K562 (cell line): ENCODE data around the gene WDR13. TPM values are rescaled to one million over a fixed set of nuclear protein-coding genes. Genes with fewer than 3 reads are reported as not detected.

Source experiments
- ATAC-seq: fragments of 200-7000 bp; cut with Tn5 transposase; 3 replicates; pipeline ENCODE4 v1.9.1; 2020; ENCODE audit warnings: moderate library complexity
- BruUV-seq: library from RNA; stranded (reverse); fragments of 400-500 nt; replicated peaks from 2 replicates; lab custom pipeline; 2021; lab: Mats Ljungman, UMichigan
- CTCF ChIA-PET: fragments of 300-600 bp; formaldehyde crosslinking; extraction: SDS; loops from one replicate; lab custom pipeline; 2021; ENCODE audit warnings: low intra/inter-chr PET ratio; lab: Yijun Ruan, JAX
- POLR2A ChIA-PET: fragments of 300-600, 350-650 bp; sonication (Branson Sonifier 250); formaldehyde crosslinking; extraction: SDS; loops from one replicate; lab custom pipeline; 2021; ENCODE audit warnings: antibody characterized with exemption, inconsistent platforms; lab: Yijun Ruan, JAX
- DNase-seq, 4 experiments: peaks; one replicate each; pipeline versions ENCODE4 v3.0.0 to v3.0.0-alpha.2; 2011 to 2018; ENCODE audit warnings: low spot score in 3 of 4, mixed read lengths in 3 of 4; ENCODE audit errors: extremely low read depth in 1 of 4
- FAIRE-seq: peaks from 2 replicates; lab custom pipeline; 2011; peaks lifted over from hg19 to GRCh38; lab: Jason Lieb, UNC
- H2AFZ ChIP-seq: 2 replicates; pipeline ENCODE4 v1.6.0; 2011; ENCODE audit warnings: low read depth, low read length, control low read depth, inconsistent platforms
- H3K27ac ChIP-seq: fragments of 200-600 bp; 3 replicates; pipeline ENCODE4 v1.8.0; 2011; ENCODE audit warnings: low read depth, mild to moderate bottlenecking, control low read depth, inconsistent platforms, low read length, moderate library complexity, mixed read lengths; ENCODE audit errors: extremely low read depth
- H3K27me3 ChIP-seq, 2 experiments: fragments of 300-600 bp in 1 of 2; 2 replicates in 1 of 2; 3 replicates in 1 of 2; pipeline versions ENCODE4 v1.6.0 to v1.8.0; 2011; ENCODE audit warnings: inconsistent platforms in 2 of 2, low read length in 2 of 2, mild to moderate bottlenecking in 1 of 2, mixed read lengths in 1 of 2, moderate library complexity in 1 of 2; ENCODE audit not compliant: control insufficient read depth in 2 of 2, insufficient read depth in 2 of 2
- H3K36me3 ChIP-seq: fragments of 300-600 bp; 3 replicates; pipeline ENCODE4 v1.8.0; 2011; ENCODE audit warnings: mild to moderate bottlenecking, low read length, inconsistent platforms; ENCODE audit not compliant: control insufficient read depth, insufficient read depth
- H3K4me1 ChIP-seq, 2 experiments: fragments of 200-600 bp in 1 of 2; replicated peaks in 1 of 2; 2 replicates in 1 of 2; 3 replicates in 1 of 2; pipeline versions ENCODE4 v1.5.1 to v1.8.0; 2011; ENCODE audit warnings: inconsistent platforms in 2 of 2, low read length in 2 of 2, mild to moderate bottlenecking in 1 of 2, mixed read lengths in 1 of 2, moderate library complexity in 1 of 2; ENCODE audit not compliant: control insufficient read depth in 2 of 2, insufficient read depth in 2 of 2
- H3K4me2 ChIP-seq: 2 replicates; pipeline ENCODE4 v1.6.1; 2011; ENCODE audit warnings: low read length, control low read depth, inconsistent platforms, mixed read lengths; ENCODE audit not compliant: insufficient read depth
- H3K4me3 ChIP-seq: fragments of 200-600 bp; sonication (generic), shearing (Covaris generic); 2 replicates; pipeline ENCODE4 v1.5.1; 2016; ENCODE audit warnings: control low read depth, inconsistent platforms
- H3K79me2 ChIP-seq: fragments of 200-600 bp; 3 replicates; pipeline ENCODE4 v1.8.0; 2011; ENCODE audit warnings: low read length, inconsistent platforms; ENCODE audit not compliant: control insufficient read depth, insufficient read depth
- H3K9ac ChIP-seq, 2 experiments: 2 replicates each; pipeline versions ENCODE4 v1.6.0 to v1.6.1; 2011; ENCODE audit warnings: low read depth in 2 of 2, low read length in 2 of 2, control low read depth in 1 of 2, inconsistent platforms in 1 of 2, mild to moderate bottlenecking in 1 of 2, mixed read lengths in 1 of 2; ENCODE audit not compliant: insufficient read depth in 1 of 2
- H3K9me1 ChIP-seq: one replicate; pipeline ENCODE4 v1.6.0; 2011; ENCODE audit warnings: inconsistent platforms, mild to moderate bottlenecking, low read length, moderate library complexity; ENCODE audit not compliant: control insufficient read depth, insufficient read depth
- H3K9me3 ChIP-seq: replicated peaks from 2 replicates; pipeline ENCODE4 v1.5.1; 2011; ENCODE audit warnings: low read depth, low read length, inconsistent platforms; ENCODE audit not compliant: control insufficient read depth, insufficient read depth
- H4K20me1 ChIP-seq: replicated peaks from 2 replicates; pipeline ENCODE4 v1.6.1; 2011; ENCODE audit warnings: low read length, inconsistent platforms, mixed read lengths; ENCODE audit not compliant: control insufficient read depth, insufficient read depth
- CBFB ChIP-seq: sonication (generic); formaldehyde crosslinking; IDR thresholded peaks from 2 replicates; pipeline ENCODE4 v1.4.0; 2020; ENCODE audit warnings: mild to moderate bottlenecking, missing genetic modification reagents
- FOXJ3 ChIP-seq: sonication (generic); formaldehyde crosslinking; IDR thresholded peaks from 2 replicates; pipeline ENCODE4 v1.4.0; 2020; ENCODE audit warnings: mild to moderate bottlenecking, missing genetic modification reagents
- FOXM1 ChIP-seq, 2 experiments: fragments of 450-650 bp in 1 of 2; sonication (generic) in 1 of 2; formaldehyde crosslinking in 1 of 2; IDR thresholded peaks; 2 replicates each; pipeline versions ENCODE4 v1.6.1 to v1.9.0; 2017 to 2022; ENCODE audit warnings: low read depth in 2 of 2, mild to moderate bottlenecking in 2 of 2, missing genetic modification reagents in 1 of 2, moderate library complexity in 1 of 2
- JUND ChIP-seq, 2 experiments: IDR thresholded peaks; 2 replicates in 1 of 2; 3 replicates in 1 of 2; pipeline ENCODE4 v1.6.1; 2011; ENCODE audit warnings: borderline replicate concordance in 2 of 2, low read depth in 2 of 2, low read length in 2 of 2, improper control_type of control experiment in 1 of 2, missing biosample characterization in 1 of 2, missing genetic modification characterization in 1 of 2, missing genetic modification reagents in 1 of 2
- MYBL2 ChIP-seq, 2 experiments: fragments of 450-650 bp in 1 of 2; sonication (generic) in 1 of 2; formaldehyde crosslinking in 1 of 2; IDR thresholded peaks; 2 replicates each; pipeline versions ENCODE4 v1.6.1 to v1.8.1; 2017 to 2022; ENCODE audit warnings: borderline replicate concordance in 1 of 2, inconsistent platforms in 1 of 2, low read depth in 1 of 2, mild to moderate bottlenecking in 1 of 2, missing genetic modification reagents in 1 of 2, moderate library complexity in 1 of 2
- RBM15 ChIP-seq: fragments of 200-400 bp; formaldehyde crosslinking; IDR thresholded peaks from 2 replicates; pipeline ENCODE4 v1.6.1; 2018; ENCODE audit warnings: mild to moderate bottlenecking, low read length, moderate library complexity; ENCODE audit not compliant: insufficient read depth
- RBM34 ChIP-seq: fragments of 200-400 bp; formaldehyde crosslinking; IDR thresholded peaks from 2 replicates; pipeline ENCODE4 v1.6.1; 2018; ENCODE audit warnings: low read length, borderline replicate concordance; ENCODE audit not compliant: insufficient read depth
- RNF2 ChIP-seq: sonication (generic); IDR thresholded peaks from 2 replicates; pipeline ENCODE4 v1.6.1; 2016
- SIX5 ChIP-seq, 2 experiments: IDR thresholded peaks; 2 replicates each; pipeline ENCODE4 v1.6.1; 2011; ENCODE audit warnings: low read length in 2 of 2, borderline replicate concordance in 1 of 2, low read depth in 1 of 2, mild to moderate bottlenecking in 1 of 2, moderate library complexity in 1 of 2; ENCODE audit not compliant: insufficient read depth in 1 of 2
- TEAD1 ChIP-seq, 2 experiments: fragments of 450-650 bp in 1 of 2; sonication (generic) in 1 of 2; formaldehyde crosslinking; IDR thresholded peaks; 2 replicates each; pipeline versions ENCODE4 v1.4.0 to v1.8.0; 2020 to 2022; ENCODE audit warnings: mild to moderate bottlenecking in 2 of 2, missing genetic modification reagents in 1 of 2
- ZNF165 ChIP-seq: fragments of 250-450 bp; sonication (Bioruptor Pico); IDR thresholded peaks from 2 replicates; pipeline ENCODE4 v1.4.0; 2020; ENCODE audit warnings: borderline replicate concordance
- ZNF766 ChIP-seq: fragments of 200-800 bp; sonication (Bioruptor generic); conservative IDR thresholded peaks from 2 replicates; pipeline ENCODE4 v1.6.1; 2016; ENCODE audit warnings: missing genetic modification characterization, missing compliant biosample characterization
- WGBS: fragments of 100-300 bp; shearing (Covaris generic); methylation state at CpG from one replicate; pipeline ENCODE4 v1.1.6; 2016; ENCODE audit warnings: low coverage, mixed read lengths; ENCODE audit not compliant: insufficient coverage; ENCODE audit errors: missing lambda C conversion rate; 5-methylcytosine and 5-hydroxymethylcytosine counted together
- in situ Hi-C: fragments of 300-500 bp; cut with MboI; formaldehyde crosslinking; loops from 4 replicates; pipeline ENCODE4 v1.15.0; 2018; ENCODE audit warnings: inconsistent platforms, mixed read lengths
- intact Hi-C: fragments of 100-400 bp; cut with micrococcal nuclease; formaldehyde crosslinking; loops from 2 replicates; pipeline ENCODE4 v1.14.2; 2022
- polyA plus RNA-seq, 8 experiments: library from polyadenylated mRNA; depleted of rRNA in 4 of 8; stranded (reverse) in 5 of 8; unstranded in 3 of 8; fragments of >200 nt; fragmentation: Nextera tagmentation in 2 of 8; fragmentation: Illumina TruSeq in 1 of 8; extraction: Ambion mirVana in 2 of 8; extraction: Trizol in 1 of 8; gene quantifications; 2 replicates each; pipeline versions ENCODE4 v1.2.1 to v1.2.3, GENCODE V29; 2011 to 2014; ENCODE audit warnings: inconsistent platforms in 1 of 8, missing spikeins in 1 of 8
- total RNA-seq, 7 experiments: library from RNA; depleted of rRNA in 6 of 7; stranded (reverse); fragments of >200 nt in 6 of 7; fragmentation: Illumina TruSeq in 2 of 7; extraction: Trizol in 2 of 7; gene quantifications; 2 replicates each; pipeline versions ENCODE4 v1.2.1 to v1.2.3, GENCODE V29; 2011 to 2021; ENCODE audit warnings: low replicate concordance in 1 of 7
- TF ChIP-seq, protein P1 (sequence below), 2 experiments: fragments of 450-650 bp; IDR thresholded peaks; 2 replicates each; pipeline ENCODE4 v1.6.1; 2016
- TF ChIP-seq, protein P2 (sequence below): fragments of 450-650 bp; IDR thresholded peaks from 2 replicates; pipeline ENCODE4 v1.6.1; 2016; ENCODE audit warnings: low read depth, mild to moderate bottlenecking, moderate library complexity
- TF ChIP-seq, protein P3 (sequence below): fragments of 450-650 bp; IDR thresholded peaks from 2 replicates; pipeline ENCODE4 v1.6.1; 2018; ENCODE audit warnings: mild to moderate bottlenecking, low read depth; ENCODE audit not compliant: partially characterized antibody

WDR13 gene
- total and polyA plus RNA-seq, 9 of the 15 experiments (the other 6 are each of a cell fraction or from before 2014, with no cell fraction given) = 7.4 to 70.5 (median 31.4) TPM

DNA sequence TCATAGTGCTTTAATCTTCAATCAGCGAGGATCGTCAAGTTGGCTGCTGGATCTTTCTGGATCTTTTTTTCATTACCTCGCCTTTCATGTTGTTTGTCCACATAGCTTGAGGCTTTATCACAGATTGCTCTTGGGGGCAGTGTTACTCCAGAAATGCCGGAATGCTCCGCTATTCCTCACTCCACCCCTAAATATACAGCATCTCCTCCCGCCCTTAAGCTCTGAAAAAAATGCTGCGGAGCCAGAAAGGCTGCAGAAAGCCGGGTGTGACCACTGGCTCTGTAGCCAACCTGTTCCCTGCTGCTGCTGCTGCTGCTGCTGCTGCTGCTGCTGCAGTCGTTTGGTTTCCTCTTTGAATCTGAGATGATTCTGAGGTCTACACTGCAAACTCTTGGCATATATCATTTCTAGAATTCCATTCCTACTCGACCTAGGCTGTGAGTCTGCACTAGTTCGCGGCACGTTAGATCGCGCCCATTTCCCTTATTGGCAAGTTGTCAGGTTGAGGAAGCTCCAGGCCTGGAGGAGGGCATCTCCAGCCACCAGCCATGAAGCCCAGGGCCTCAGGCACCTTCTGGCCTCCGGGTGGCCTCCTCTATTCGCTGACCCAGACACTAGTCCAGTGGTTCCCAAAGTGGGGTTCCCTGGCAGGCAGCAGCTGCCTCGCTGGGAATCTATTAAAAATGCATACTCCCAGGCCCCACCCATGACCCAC lies 34.2 kb downstream of the WDR13 start:
- ATAC-seq (peak; percentile 99), FAIRE-seq (peak; percentile 99), DNase-seq (peak; percentile 66 to 93 (median 81))
- peaks cover 9% of the 10 kb centered on the region in 2 experiments; a peak in 4 of 5 replicates for H3K4me1 ChIP-seq
- intact Hi-C loops = loop anchor here (2.0 to 10.0 kb wide), 3 partner anchors 283 to 1573 kb away; partner anchors contain the start of genes CCNB3, PIM2, SLC35A2 and TFE3
- no peaks in the 10 kb centered on the region for H3K79me2 ChIP-seq
- peak overlapping the region; percentile 26; the same call in 1 of the 3 replicates for H3K27ac ChIP-seq
- CTCF ChIA-PET = interaction anchor here (0.6 kb wide), 1 partner anchor 286 kb away, joined by 3 read pairs; no protein-coding TSS in a partner anchor
- H3K4me3 ChIP-seq = peak overlapping the region; percentile 4; the same call in 1 of the 2 replicates
- H4K20me1 ChIP-seq = no peaks in the 10 kb centered on the region
- in situ Hi-C loops = loop anchor here (25.0 kb wide), 3 partner anchors 1281 to 1956 kb away; partner anchors contain the start of genes AKAP4, CCNB3 and CLCN5
- H3K36me3 ChIP-seq = no peaks in the 10 kb centered on the region
- H3K9me3 ChIP-seq = no peaks in the 10 kb centered on the region
- H2AFZ ChIP-seq = peak overlapping the region; percentile 78
- H3K4me2 ChIP-seq = peak overlapping the region; percentile 61
- no peaks in the 10 kb centered on the region for H3K9me1 ChIP-seq
- H3K9ac ChIP-seq = peak overlapping the region; percentile 25 to 69; a peak in 2 of 4 replicates
- 17% methylated on average over 16 of the region's 18 CpGs for WGBS
- POLR2A ChIA-PET = interaction anchor here (0.5 to 1.8 kb wide), 4 partner anchors 156 to 319 kb away, joined by 3 to 5 read pairs (median 3); no protein-coding TSS in a partner anchor
- no TSS peak for BruUV-seq
- H3K27me3 ChIP-seq = no peaks in the 10 kb centered on the region
- TF ChIP-seq RBM15 (no peak), SIX5 (IDR thresholded peaks at IDR 0.05; ENCODE audit: borderline replicate concordance in 1 of 2, insufficient read depth in 1 of 2, low read depth in 1 of 2, low read length in 2 of 2) (no peak), MYBL2 (IDR thresholded peaks at IDR 0.05; ENCODE audit: low read depth) (no peak), MYBL2 (CRISPR knock-in tag; IDR thresholded peaks at IDR 0.05; ENCODE audit: borderline replicate concordance) (no peak), RNF2 (peak; percentile 79), RBM34 (no peak), ZNF766 (peak; percentile 56; the same call in 1 of the 2 replicates), JUND (IDR thresholded peaks at IDR 0.05; ENCODE audit: borderline replicate concordance, low read depth, low read length) (peak; percentile 62; the same call in 1 of the 2 replicates), JUND (tag; IDR thresholded peaks at IDR 0.05; ENCODE audit: borderline replicate concordance, low read depth, low read length) (peak; percentile 26; the same call in 1 of the 3 replicates), TEAD1 (CRISPR knock-in tag; IDR thresholded peaks at IDR 0.05) (no peak), ZNF165 (CRISPR knock-in tag) (no peak), CBFB (CRISPR knock-in tag) (0 out of 2 replicates have a peak, but pooled peaks have one; percentile 25), FOXM1 (IDR thresholded peaks at IDR 0.05; ENCODE audit: low read depth) (no peak), FOXM1 (CRISPR knock-in tag; IDR thresholded peaks at IDR 0.05; ENCODE audit: low read depth) (no peak), FOXJ3 (CRISPR knock-in tag) (no peak)
- TF ChIP-seq, protein P1, sequence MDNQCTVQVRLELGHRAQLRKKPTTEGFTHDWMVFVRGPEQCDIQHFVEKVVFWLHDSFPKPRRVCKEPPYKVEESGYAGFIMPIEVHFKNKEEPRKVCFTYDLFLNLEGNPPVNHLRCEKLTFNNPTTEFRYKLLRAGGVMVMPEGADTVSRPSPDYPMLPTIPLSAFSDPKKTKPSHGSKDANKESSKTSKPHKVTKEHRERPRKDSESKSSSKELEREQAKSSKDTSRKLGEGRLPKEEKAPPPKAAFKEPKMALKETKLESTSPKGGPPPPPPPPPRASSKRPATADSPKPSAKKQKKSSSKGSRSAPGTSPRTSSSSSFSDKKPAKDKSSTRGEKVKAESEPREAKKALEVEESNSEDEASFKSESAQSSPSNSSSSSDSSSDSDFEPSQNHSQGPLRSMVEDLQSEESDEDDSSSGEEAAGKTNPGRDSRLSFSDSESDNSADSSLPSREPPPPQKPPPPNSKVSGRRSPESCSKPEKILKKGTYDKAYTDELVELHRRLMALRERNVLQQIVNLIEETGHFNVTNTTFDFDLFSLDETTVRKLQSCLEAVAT (IDR thresholded peaks at IDR 0.05) = no peak
- TF ChIP-seq, protein P2, sequence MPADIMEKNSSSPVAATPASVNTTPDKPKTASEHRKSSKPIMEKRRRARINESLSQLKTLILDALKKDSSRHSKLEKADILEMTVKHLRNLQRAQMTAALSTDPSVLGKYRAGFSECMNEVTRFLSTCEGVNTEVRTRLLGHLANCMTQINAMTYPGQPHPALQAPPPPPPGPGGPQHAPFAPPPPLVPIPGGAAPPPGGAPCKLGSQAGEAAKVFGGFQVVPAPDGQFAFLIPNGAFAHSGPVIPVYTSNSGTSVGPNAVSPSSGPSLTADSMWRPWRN = no peak
- TF ChIP-seq, protein P3, sequence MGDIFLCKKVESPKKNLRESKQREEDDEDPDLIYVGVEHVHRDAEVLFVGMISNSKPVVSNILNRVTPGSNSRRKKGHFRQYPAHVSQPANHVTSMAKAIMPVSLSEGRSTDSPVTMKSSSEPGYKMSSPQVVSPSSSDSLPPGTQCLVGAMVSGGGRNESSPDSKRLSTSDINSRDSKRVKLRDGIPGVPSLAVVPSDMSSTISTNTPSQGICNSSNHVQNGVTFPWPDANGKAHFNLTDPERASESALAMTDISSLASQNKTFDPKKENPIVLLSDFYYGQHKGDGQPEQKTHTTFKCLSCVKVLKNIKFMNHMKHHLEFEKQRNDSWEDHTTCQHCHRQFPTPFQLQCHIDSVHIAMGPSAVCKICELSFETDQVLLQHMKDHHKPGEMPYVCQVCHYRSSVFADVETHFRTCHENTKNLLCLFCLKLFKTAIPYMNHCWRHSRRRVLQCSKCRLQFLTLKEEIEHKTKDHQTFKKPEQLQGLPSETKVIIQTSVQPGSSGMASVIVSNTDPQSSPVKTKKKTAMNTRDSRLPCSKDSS = no peak
